ENCODE measurements around the gene DNMT3B.

DNMT3B gene

GRCh38 chr20:32828029-32828680, 66.0 kb downstream of the DNMT3B start:
- no peak for DNase-seq

DNA sequence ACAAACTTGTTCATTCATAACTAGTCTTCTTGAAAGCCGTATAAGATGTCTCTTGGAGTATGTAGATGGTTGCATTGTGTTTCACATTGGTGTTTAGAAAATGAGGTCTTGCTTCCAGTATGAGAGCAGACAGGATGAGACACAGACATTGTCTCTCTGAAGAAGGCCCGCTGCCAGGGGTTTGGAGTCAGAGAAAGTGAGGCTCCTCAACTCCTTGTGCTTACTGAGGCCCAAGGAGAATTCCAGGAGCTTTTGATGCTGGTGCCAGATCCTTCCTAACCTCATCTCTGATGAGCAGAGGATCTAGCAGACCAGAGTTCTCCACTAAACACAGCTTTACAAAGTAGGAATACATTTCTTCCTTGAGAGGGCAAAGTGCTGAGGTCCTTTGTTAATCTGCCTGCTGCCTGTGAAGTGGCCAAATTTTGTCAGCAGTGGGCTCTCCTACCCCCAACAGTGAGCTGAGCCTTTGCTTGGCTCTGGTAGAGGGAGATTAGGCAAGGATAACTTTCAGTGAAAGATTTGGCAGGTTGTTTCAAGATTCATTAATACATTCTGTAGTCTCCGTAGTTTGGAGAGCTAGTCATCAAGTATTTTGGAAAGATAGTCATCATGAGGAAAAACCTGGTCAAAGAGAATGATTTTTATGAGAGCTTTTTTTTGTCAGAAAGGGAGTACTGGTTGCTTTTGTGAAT, 67.3 kb downstream of the DNMT3B start:
- DNase-seq, result no peak

DNA sequence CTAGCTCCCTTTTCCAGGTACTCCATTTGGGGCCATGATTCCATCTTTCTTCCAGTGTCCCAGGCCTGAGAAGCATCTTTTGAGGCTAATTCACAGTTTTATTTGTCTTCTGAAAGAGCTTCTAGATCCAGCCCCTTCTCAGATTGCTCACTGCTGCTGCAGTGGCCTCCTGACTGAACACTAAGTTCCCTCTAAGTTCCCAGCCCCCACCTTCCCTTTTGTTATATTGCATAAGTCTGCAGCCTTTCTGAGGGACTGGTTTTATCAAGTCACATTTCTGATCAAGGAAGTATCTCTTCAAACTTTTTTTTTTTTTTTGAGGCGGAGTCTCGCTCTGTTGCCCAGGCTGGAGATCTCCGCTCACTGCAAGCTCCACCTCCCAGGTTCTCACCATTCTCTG, 68.3 kb downstream of the DNMT3B start:
- no peak for DNase-seq

DNA sequence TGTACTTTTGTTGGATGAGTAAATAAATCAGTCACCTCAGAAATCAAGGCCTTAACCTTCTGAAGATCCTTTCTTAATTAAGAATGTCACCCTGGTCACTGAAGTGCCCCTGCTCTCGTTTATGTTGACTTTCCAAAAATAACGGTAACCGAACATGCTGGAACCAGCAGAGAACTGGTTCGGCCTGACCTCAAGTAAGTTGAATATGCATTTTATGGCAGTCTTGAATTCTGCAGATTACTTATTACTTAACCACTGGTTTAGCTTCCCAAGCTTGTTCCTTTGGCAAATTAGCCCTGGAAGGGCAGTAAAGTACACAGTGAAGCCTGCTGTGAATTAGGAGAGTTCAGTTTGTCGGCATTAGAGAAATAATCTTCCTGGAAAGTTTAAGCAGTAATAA, 69.8 kb downstream of the DNMT3B start:
- DNase-seq, result no peak

DNA sequence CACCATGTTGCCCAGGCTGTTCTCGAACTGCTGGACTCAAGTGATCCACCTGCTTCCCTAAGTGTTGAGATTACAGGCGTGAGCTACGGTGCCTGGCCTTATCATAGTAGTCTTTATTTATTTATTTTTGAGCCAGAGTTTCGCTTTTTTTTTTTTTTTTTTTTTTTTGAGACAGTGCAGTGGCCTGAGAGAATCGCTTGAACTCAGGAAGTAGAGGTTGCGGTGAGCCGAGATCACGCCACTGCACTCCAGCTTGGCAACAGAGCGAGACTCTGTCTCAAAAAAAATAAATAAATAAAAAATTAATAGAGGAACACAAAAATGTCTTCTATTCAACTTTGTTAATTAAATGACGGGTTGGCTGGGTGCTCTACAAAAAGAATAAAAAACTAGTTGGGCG, 70.5 kb downstream of the DNMT3B start:
- no peak for DNase-seq

- no peak for DNase-seq
Observed at GRCh38 chr20:32834972-32835371, 72.8 kb downstream of the DNMT3B start.

DNA sequence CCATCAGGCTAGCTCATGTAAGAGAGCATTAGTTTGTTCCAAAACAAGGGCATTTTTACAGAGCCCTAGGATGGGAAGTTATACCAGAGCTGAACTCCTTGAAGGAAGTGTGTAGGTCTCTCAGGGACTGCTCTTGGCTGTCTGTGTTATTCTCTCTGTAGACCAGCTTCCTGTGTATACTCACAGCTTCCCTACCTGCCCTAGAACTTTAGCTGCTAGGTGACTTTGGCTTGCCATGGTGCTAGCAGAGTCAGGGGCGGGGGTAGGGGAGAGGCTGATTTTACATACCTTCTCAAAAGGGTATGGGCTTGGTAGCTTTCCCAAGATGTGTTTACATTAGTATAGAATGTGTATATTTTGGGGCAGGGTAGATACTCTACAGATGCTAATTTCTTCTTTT, 75.0 kb downstream of the DNMT3B start:
- no peak for DNase-seq

DNA sequence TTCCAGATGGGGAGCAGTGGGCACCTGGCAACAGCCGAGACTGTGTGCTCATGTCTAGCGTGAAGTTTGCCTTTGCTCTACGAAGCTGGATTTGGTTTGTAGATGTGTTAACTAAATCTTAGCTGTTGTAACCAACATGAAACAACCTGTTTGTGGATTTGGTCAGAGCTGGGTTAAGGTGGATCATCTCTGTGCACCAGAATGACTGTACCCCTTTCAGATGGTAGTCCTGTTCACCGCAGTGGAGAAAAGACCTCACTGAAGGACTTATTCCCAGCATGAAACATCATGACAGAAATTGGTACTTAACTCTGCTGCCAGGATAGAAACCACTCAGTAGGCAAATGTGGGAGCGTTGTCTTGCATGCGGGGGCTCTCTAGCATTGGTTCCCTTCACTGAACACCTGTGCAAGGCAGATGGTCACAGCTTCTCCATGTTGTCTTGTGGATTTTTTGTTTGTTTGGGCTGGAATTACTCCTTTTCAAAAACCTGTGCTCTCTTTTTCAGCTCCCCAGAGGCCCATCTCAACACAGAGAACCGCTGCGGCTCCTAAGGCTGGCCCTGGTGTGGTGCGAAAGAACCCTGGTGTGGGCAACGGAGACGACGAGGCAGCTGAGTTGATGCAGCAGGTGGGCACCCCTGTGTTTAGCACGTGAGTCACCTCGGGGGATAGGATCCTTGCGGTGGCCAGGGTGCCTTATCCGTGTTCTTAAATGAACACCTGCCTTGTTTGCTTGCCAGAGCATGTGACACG, 77.2 kb downstream of the DNMT3B start:
- no peak for DNase-seq

DNA sequence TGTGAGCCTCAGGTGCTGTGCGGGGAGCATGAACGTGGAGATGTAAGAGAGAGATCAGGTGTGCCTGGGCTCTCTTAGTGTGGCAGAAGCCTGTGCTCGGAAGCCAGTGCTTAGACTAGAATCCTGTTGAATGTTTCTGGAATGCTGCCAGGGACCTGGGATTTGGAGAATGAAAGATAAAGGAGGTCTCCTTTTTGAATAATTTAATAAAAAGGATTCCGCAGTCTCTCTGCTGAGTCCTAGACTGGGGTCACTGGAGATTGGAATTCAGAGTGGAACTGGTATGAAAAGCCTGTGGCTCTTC, 77.7 kb downstream of the DNMT3B start:
- no peak for DNase-seq

DNA sequence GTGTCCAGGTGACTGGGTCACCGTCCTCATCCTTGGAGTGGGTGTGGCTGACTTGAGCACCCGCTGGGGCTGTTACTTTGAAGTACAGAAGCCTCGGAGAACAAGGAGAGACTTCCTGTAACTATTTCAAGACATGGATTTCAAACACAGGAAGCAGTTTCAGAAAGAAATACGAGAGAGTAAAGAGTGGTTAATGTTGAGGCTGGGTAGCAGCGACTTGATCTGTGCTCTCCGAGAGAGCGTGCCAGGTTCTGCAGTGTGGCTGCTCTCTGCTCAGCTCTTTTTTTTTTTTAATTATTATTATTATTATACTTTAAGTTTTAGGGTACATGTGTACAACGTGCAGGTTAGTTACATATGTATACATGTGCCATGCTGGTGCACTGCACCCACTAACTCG, 79.0 kb downstream of the DNMT3B start:
- no peak for DNase-seq

DNA sequence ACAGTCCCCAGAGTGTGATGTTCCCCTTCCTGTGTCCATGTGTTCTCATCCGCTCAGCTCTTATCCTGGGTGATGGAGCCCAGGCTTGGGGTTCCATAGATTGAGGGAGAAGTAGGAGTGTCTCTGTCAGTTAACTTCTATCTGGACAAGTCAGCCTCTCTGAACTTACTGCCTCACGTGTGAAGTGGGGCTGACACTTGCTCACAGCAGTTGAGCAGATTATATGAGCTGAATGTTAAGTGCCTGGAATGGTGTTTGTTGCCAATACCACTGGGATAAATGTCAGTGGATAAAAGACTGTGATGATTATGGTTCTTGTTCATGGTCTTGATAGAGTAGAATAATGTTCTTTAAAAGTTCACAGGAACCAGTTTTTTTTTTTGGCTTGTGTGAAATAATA, 79.4 kb downstream of the DNMT3B start:
- no peak for DNase-seq

GRCh38 chr20:32842688-32843524, 80.7 kb downstream of the DNMT3B start:
- DNase-seq, result no peak

DNA sequence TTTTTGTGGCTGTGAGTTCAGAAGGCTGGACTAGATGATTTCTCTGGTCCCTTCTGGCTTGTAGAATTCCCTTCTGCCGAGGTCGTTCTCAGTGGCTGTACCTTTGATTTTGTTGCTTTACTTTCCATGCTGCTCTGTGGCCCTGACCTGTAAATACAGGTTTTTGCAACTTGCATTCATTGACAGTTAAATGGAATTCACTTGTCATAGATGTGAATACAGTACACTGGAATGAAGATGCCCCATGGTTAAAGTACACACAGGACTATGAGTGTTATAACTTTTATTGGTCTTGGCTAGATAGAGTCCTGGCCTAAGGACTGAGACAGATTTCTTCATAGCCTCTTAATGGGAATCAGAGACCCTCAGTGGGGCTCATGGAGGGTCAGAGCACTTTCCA, 83.6 kb downstream of the DNMT3B start:
- DNase-seq, result no peak

GRCh38 chr20:32846852-32847251, 84.7 kb downstream of the DNMT3B start:
- DNase-seq, result no peak

GRCh38 chr20:32847964-32848363, 85.8 kb downstream of the DNMT3B start:
- no peak for DNase-seq

- no peak for DNase-seq
Observed at GRCh38 chr20:32848846-32849245, 86.7 kb downstream of the DNMT3B start.

GRCh38 chr20:32849577-32849976, 87.4 kb downstream of the DNMT3B start:
- no peak for DNase-seq

DNA sequence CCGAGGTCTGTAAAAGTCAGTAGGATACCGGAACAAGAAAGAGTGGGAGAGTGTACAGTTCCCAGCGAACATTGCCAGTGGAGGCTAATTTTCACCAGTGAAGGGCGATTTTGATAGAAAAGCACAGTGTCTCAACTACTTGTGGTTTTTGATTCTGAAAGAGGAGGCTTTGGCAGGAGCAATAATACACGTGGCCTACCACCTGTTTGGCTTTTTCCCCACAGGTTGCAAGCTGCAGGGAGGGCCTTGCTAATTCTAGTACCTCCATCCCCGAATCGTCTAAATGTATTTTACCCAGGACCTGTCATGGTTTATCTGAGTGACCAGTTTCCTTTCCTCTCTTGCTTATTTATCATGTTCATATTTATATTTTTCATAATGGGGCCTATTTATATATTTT, 93.2 kb downstream of the DNMT3B start:
- no peak for DNase-seq

- DNase-seq, result no peak
Observed at GRCh38 chr20:32858189-32858588, 96.0 kb downstream of the DNMT3B start.
